Stimulated activated CD4-positive, alpha-beta T cell treated with anti-CD3 and anti-CD28 coated beads, Interleukin-1b, Interleukin-23, amount 100 ng/mL, for 4 hours (primary cell): ENCODE data around the gene AUTS2.

Experiments used
- DNase-seq, 2 donors: peaks; one replicate each; pipeline ENCODE4 v3.0.0-alpha.2; 2020; ENCODE audit warnings: low read depth in 2 of 2

Gene AUTS2

DNA sequence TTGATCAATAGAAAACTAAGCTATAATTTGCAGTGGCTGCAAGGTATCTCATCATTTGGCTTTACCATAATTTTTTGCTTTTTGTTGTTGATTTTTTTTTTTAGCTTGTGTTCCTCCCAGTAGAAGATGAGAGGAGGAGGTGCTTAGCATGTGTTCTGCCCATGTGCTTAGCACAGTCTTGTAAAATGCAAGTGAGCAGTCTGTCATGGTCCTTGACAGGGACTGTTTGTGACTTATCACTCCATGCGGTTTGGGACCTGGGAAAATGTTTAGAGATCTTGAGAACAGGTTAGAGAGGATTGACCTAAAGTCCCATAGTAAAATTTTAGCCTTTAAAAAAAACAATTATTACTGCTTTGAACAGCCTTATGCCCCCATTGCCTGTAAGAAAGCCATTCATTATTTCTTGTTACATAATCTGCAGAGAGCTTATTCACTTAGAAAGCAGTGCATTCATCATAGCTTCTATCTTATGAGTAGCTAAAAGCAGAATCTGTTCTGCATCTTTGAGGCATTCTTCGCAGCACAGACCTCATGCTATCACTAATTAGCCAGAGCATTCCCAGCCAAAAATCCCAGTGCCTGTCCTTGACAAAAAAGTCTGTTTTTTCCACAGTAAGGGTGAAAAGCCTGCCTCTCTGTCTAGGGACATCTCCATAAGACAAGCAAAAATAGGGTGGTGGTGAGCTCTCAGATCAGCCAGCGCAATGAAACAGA, 784.9 kb downstream of the AUTS2 start:
- DNase-seq = no peak

DNA sequence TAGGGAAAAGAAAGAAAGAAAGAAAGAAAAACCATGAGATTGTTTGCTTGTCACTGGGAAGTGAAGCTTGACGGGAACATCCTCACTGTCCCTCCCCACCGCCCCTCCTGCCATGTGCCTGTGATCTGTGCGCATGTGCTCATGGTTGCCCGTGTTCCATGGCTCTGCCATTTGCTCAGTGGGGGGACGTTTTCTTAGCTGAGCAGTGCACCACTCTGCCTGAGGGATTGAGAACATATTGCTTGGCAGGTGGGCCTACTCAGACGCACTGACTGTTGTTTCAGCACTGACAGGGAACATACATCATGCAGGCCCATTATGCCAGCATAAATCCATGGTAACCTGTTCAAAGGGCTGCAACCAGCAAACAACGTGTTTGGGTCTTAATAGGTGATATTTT, 785.7 kb downstream of the AUTS2 start:
- DNase-seq = no peak

DNA sequence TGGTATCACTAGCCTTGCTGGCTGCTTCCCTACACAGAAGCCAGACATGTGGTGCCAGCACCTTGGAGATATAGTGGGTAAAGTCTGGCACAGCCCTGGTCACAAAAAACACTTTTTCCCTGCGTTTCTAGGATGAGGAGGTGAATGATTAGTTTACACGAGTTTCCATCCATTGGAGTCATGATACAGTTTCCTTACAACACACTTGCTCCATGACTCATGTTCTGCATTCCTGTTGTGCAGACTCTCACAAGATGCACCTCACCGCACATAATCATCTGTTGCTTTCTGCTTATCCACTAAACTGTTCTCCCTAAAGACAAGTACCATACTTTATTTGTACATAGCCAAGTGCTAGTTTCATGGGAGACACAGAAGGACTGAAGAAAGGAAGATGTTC, 786.6 kb downstream of the AUTS2 start:
- no peak for DNase-seq

DNA sequence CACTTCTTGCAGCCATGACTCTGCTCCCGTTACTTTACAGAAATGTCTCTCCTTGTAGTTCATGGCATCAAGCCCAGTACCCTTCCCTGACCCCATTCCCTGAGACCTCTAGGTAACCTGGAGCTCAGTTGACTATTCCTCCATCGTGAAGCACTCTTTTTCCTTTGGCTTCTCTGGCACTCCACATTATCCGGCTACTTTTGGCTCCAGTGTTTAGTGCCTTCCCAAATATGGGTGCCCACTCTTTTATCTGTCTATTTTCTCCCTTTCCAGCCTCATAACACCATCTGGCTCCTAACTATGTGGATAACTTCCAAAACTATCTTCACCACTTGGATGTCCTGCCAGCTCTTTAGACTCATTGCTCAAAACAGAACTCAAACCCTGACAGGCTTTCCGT, 788.9 kb downstream of the AUTS2 start:
- DNase-seq = no peak

DNA sequence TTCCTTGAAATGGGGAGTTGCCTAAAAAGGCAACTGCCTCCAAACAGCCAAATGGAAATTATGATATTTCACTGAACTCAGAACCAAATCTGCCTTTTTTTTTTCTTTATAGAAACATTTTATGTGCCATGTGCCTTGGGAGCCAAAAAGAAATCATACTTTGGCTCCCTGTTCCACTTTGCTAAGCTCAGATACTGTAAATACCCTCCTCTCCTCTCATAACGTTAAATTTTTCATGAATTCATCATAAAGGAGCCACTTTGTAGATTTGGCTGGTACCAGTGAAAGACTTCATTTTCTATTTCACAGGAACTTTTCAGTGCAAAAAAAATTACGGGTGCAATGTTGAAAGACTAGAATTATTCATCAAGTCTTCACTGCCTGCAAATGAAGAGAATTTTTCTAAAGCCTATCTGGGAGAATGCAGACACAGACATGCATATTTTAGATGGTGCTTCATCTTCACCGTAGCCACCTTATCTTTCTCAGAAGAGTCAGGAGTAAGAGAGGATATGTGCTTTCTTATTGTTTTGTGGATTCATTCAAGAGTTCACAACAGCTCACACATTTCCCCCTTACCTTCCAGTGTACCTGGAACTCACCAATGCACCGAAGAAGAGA, 791.4 kb downstream of the AUTS2 start:
- no peak for DNase-seq

DNA sequence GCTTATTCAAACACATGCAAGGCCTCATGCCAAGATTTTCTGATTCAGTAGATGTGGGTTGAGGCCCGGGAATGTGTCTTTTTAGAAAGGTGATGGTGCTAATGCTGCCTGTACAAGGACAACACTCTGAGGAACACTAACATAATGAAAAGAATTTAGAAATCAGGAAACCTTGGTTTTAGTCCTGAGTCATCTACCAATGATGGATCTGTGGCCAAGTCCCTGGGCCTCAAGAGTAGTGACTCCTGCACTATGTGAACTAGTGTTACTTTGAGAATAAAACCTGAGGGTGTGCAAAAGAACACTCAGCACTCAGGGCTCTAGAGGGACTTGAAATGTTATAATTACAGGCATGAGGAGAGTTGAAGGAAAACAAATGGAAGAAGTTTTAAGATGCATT, 792.0 kb downstream of the AUTS2 start:
- no peak for DNase-seq

DNA sequence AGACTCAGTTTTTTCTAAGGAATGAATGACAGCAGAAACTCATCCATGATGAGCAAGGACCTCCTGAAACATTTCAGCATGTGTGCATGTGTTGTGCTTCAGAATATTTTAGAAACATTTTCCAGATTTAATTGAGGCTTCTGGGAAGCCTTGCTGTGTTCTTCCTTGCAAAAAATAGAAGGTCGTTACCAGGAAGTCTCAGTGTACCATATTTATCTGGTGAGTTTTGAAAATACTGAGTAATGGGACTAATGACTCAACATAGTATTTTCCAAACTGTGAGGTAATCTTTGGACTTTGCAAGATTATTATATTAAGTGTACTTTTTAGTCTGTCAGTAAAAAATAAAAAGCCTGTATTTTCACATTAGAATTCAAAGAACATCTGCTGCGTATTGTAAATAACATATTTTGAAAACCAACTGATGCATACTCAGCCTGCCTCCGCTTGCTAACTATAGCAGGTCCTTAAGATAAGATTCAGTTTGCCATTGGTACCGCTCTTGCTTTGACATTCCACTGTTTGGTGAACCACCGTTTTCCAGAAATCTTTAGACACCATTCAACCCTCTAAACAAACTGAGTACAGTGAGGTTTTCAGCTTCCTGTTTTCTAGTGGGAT, 794.1 kb downstream of the AUTS2 start:
- no peak for DNase-seq

DNA sequence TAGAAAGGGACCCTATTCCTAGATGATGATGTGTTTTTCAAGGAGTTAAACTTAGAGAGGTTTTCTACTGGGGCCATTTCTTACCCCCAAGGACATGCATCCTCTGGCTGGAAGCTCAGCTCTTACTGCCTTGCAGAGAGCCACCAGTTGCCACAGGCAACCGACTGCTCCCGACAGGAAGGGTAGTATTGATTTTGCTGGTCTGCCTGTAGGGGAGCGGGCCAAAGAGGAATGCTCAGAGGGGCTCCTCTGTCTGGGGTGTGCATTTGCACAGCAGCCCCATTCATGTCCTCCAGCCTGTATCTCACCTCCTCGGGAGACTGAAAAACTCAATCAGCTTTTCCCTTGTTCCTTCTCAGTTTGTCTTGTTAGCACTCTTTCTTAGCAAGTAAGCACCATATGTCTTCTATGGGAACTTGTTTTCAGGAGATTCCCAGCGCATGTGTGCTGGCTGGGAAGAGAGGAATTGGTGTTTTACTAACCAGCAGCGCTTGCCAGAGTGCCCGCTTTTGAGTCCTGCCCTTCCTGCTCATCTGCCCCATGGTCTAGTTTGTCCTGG, 794.7 kb downstream of the AUTS2 start:
- no peak for DNase-seq

DNA sequence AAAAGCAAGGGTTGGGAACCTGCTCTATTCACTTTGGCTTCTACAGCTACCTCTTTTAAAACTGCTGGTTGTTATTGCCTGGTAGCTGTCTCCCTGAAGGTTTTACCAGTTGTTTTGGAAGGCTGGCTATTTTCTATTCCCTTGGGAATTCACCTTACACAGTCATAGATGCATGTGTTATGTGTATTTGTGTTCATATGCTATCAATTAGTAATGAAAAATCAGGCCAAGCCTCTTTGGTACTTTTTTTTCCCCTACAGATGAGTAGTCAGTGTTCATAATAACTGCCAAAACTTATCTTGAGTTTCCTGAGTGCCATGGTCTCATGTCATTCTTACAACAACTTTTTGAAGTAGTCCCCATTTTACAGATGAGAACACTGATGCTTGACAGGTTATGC, 795.7 kb downstream of the AUTS2 start:
- DNase-seq = no peak

DNA sequence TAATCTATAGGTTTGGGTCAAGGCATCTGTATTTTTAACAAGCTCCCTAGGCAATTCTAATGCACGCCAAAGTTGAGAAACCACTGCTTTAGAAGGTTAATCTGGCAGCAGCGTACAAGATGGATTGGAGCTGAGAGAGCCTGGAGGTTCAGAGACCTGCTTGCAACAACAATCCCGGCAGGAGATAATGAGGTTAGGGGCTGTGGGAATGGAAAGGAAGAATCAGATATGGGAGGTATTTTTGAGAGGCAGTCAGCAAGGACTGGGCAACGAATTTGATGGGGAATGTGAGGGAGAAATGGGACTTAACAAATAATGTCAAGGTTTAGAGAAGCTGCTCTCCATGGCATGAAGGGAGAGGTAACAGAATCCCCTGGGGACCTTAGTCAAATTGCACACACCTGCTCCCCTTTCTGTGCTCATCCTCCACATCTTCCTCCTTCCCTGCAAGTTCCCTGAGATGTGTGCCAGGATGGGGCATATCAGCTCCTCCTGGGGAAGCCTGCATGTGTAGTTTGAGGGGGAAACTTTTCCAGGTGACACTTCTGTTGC, 802.6 kb downstream of the AUTS2 start:
- no peak for DNase-seq

DNA sequence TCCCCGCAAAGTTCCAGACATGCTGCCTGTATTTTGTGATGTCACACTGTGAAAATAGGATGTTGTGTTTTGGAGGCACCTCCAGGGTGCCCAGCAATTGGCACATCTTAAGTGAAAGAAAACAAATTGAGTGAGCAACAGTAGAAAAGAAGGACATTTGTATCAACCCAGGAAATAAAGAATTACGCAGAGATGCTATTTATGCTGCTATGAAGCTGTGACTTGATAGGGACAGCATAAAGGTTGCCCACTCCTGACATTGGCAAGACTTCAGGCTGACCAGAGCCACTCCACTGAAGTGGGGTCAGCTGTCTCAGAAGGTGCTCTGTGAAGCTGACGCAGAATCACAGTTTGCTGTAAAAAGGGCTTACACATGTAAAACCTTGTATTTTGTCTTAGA, 803.8 kb downstream of the AUTS2 start:
- no peak for DNase-seq

DNA sequence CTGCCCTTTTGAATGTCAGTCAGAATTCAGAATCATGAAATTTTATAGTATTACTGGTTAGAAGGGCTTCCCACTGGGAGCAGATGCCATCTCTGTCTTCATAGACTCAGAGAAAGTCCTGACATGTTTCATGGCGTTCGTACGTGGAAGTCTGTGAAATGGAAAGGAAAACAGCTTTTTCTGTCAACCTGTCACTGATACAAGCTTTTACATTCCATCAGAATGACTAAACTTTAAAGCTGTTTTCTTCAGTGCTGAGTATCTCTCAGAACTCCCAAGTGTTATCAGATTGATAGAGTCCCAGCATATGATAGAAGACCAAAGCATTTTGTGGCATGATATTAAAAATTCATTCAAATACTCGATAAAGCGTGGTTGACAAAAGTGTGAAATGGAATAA, 807.0 kb downstream of the AUTS2 start:
- no peak for DNase-seq

DNA sequence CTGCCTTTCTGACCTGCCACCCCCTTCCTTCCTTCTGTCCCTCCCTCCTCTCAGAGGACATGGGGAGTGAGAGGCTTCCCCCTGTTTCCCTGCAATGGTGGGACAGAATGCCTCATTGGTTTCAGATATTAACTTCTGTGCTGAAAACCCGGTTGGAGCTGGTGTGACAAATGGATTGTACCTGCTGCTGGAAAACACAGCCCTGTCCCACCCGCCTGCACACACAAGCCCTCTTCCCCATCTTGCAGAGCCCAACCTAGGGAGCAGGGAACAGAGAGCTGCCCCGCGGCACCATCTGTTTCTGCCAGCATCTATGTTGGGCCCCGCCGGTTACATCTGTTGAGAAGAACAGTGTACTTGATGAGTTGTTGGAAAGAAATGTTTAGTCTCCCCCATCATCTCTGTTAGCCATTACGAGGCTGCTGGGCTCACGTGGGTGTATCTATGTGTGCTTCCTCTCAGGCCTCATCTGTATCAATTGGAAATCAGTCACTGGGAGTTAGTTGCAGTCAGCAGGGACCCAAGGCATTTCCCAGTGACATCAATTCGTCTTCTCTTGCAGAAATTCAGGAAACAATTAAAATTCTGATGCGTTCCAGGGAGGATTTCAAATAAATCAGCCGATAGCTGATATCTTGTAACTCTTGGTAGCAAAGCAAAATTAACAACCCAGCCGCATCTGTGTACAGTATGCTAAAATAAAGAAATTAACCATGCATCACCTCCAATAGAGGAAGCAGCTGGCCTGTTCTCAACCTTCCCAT, 808.1 kb downstream of the AUTS2 start:
- DNase-seq = no peak

DNA sequence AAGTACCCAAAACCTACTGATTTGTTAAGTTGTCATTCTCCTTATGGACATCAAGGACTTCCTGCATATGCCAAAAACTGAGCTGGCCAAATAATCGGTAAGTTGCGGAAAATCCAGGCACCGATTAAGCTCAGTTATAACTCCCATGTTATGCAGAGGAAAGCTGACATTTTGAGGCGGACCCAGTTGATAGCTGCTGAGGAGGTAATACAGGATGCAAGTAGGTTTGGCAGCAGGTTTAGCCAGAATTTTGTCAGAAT, 808.6 kb downstream of the AUTS2 start:
- no peak for DNase-seq

DNA sequence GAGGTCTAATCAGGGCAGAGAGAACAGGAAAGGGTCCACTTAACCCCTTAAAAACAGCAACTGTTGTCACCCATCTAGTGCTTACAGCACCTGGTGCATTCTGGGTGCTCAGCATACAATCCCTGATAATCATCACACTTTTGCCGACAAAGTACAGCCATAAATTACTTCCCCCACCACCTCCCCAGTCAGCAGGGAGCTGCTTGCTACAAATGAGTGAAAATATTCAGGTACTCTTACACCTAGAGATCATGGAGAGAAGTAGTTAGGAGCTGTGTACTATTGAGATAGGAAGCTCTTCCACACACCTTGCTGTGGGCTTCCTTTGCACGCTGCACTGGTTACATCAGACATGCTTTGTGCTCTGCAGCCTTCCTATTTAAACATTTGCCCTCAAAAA, 810.2 kb downstream of the AUTS2 start:
- DNase-seq = no peak

DNA sequence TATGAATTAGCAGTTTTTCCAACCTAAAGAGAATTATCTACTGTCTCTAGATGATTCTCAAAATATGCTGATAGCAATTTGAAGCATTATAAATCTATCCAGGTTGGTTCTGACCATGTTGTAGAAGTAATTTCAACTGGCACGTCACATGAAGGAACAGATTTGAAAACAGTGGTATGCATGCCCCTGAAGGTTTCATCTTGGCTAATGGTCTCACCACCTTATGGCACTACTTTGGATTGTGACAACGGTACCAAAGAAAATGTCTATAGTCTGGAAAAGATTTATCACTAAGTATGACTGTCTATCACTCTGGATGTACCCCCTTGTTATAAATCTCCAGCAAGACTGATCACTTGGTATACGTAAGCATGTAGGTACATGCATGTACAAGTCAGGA, 810.6 kb downstream of the AUTS2 start:
- DNase-seq = no peak

DNA sequence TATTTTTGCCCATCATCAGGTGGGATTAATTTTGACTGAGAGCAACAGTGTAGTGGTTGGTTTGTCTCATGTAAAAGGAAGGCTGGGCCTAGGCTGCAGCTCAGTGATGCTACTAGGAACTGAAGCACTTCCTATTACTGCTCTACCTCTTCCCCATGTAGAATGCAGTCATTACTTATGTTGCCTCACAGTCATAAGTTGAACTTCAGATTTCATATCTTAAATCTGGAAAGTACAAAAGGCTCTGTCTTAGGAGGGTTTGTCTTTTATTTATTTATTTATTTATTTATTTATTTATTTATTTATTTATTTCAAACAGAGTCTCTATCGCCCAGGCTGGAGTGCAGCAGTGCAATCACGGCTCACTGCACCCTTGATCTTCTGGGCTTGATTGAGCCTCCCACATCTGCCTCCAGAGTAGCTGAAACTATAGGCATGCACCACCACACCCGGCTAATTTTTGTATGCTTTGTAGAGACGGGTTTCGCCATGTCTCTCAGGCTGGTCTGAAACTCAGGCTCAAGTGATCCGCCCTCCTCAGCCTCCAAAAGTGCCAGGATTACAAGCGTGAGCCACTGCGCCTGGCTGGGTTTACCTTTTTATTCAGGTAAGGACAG, 812.0 kb downstream of the AUTS2 start:
- DNase-seq = no peak

DNA sequence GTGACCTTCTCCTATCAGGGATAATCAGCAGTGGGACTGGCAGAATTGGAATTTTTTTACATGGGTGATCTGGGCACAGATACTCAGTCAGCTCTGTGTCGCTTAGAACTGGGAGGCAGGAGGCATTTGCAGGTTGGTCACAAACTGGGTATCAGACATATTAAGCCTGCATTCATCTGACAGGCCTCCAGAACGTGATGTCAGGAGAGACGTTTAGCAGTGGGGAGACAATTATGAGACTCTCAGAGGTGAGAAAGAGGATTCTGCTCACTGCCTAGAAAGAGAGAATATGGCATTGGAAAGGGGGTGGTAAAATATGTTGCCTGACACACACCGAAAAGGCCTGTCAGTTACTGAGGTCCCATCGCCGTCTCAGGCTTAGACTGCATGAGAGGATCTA, 816.1 kb downstream of the AUTS2 start:
- DNase-seq = no peak

DNA sequence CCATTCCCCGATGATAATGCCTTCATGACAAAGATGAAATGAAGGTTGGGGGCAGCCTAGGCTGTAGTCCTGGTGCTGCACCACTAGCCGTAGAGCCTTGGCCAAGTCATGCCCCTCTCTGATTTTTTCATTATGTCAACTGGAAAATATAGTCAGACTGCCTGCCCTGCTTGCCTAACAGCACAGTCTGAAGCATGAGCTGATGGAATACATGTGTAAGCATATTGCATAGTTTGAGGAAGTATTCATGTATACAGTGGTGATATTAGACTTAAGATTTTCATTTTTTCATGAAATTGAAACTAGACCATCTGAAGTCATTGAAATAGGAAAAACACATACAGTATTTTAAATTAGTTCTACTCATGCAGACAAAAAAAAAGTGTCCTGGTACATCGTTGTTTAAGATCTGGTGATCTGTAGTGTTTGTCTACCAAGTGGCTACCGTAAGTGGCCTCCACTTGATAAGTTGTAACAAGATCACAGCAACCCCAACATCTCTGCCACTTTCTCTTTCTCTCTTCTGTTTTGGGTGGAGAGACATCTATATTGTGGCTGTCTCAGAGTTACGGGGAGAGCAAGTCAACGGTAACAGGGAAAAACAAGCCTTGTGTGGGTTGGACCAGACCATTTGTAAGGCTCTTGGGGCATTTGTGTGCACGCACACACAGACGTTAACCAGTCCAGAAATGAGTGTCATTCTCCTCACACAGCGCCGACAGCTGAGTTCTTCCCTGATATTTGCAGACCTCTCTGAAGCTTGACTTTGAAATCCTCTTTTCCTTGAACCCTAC, 817.1 kb downstream of the AUTS2 start:
- no peak for DNase-seq

DNA sequence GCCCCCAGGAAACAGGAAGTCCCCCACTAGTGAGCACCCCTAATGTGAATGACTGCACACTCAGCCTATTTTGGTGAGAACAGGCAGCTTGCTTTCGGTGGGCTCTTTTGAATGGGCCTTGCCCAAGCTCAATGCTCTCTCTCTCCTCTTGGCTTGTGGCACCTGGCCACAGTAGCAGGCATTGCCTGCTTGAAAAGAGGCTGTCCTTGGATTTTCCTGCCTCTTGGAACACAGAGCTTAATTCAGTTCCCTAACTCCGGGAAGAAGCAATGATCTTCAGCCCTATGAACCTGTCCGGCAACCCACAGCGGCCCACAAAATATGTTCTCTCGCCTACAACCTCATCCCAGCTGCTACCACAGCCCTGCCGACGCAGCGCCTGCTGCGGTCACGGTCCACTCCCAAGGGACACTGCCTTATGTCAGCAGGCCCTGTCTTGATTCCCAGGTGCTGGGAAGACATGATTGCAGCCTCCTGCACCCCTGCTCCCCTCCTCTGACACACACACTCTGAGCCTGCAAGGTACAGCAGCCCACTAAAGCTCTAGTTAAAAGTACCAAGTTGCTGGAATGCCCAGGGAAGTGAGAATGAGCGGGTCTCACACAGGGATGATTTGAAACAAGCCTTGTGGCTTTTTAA, 818.2 kb downstream of the AUTS2 start:
- DNase-seq = no peak
